ENCODE results near the gene HES4. TPM values are rescaled to one million over a fixed set of nuclear protein-coding genes. Genes with fewer than 3 reads are reported as not detected.
A peak's percentile ranks its signal among the peaks of the same experiment; 100 is the strongest.

HES4 gene
- total RNA-seq, 2 experiments from 2014 or later = 4.1 to 4.7 TPM

DNA sequence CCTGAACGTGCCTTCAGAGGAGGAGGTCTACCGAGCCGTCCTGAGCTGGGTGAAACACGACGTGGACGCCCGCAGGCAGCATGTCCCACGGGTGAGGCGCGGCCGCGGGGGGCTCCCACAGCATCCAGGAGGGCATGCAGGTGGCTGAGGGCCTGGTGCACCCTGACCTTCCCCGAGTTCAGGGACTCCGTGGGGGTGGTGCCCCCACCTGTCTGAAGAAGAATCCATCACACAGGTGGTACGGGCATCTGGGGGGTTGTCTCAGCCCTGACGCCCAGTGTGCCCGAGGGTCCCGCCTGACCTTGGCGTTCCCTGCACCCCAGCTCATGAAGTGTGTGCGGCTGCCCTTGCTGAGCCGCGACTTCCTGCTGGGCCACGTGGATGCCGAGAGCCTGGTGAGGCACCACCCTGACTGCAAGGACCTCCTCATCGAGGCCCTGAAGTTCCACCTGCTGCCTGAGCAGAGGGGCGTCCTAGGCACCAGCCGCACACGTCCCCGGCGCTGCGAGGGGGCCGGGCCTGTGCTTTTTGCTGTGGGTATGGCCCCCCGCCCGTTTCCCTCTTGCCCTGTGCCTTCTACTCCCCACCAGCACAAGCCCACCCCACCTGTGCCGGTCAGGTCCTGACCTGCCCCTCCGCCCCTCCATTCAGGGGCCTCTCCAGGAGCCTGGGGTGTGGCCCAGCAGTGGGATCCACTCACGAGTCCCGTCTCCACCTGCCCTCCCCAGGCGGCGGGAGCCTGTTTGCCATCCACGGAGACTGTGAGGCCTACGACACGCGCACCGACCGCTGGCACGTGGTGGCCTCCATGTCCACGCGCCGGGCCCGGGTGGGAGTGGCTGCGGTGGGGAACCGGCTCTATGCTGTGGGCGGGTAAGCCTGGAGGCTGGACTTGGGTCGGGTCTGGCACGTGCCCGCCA, 37.3 kb downstream of the HES4 start:
- peaks cover 23% of the 10 kb centered on the region for H3K4me1 Mint-ChIP-seq (ENCODE audit: low read depth)
- intact Hi-C loops (cut with micrococcal nuclease) = no loop called here
- CTCF ChIA-PET = no interaction called here
- H3K27me3 Mint-ChIP-seq (ENCODE audit: low read depth) = no peaks in the 10 kb centered on the region
- DNase-seq = no peak
- H3K36me3 Mint-ChIP-seq (ENCODE audit: low read depth) = peaks cover 8% of the 10 kb centered on the region
- no peak overlapping the region for H3K27ac Mint-ChIP-seq
- H3K4me3 Mint-ChIP-seq = peak overlapping the region; percentile 64
- H3K9me3 Mint-ChIP-seq = no peaks in the 10 kb centered on the region

GRCh38 chr1:961132-961669, 38.7 kb downstream of the HES4 start:
- Mint-ChIP-seq H3K27me3 (ENCODE audit: low read depth) (no peaks in the 10 kb centered on the region), H3K27ac (no peak overlapping the region), H3K4me1 (ENCODE audit: low read depth) (peaks cover 20% of the 10 kb centered on the region), H3K36me3 (ENCODE audit: low read depth) (peaks cover 11% of the 10 kb centered on the region), H3K9me3 (no peaks in the 10 kb centered on the region), H3K4me3 (peak overlapping the region; percentile 52)
- CTCF ChIA-PET = interaction anchor here (1.2 kb wide), 1 partner anchor 22 kb away, joined by 3 read pairs; no protein-coding TSS in a partner anchor
- intact Hi-C loops (cut with micrococcal nuclease) = no loop called here
- DNase-seq = no peak

DNA sequence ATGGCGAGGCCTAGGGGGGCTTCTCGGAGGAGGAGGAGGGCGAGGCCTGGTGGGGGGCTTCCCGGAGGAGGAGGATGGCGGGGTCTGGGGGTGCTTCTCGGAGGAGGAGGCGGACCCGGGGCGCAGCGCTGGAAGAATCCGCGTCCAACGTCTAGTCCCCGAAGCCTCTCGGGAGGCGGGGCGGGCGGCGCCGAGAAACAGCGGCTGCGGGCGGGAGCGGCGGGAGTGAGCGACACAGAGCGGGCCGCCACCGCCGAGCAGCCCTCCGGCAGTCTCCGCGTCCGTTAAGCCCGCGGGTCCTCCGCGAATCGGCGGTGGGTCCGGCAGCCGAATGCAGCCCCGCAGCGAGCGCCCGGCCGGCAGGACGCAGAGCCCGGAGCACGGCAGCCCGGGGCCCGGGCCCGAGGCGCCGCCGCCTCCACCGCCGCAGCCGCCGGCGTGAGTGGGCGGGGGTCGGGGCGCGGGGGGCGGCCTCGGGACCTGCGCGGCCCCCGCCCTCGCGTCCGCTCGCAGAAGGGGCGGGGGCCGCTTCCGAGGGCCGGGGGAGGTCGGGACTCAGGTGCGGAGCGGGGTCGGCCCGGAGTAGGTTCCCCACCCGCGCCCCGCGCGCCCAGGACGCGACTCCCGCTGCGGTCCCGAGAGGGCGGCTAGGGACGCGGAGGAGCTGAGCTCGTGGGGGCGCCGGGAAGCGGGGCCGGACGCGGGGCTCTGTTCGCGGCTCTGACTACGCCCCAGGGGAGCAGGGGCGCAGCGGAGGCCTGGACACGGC, 39.4 kb downstream of the HES4 start, which contains the start of gene KLHL17:
TSS of gene KLHL17 (plus strand) at position 222 of the 769 bp plus-strand sequence. CDS start at position 332, 110 bp downstream.
- CTCF ChIA-PET = interaction anchor here (1.2 kb wide), 1 partner anchor 23 kb away, joined by 3 read pairs; no protein-coding TSS in a partner anchor
- Mint-ChIP-seq H3K9me3 (no peaks in the 10 kb centered on the region), H3K4me3 (peak within 1 kb of the TSS; percentile 98), H3K27me3 (ENCODE audit: low read depth) (no peaks in the 10 kb centered on the region), H3K36me3 (ENCODE audit: low read depth) (peaks cover 16% of the 10 kb centered on the region), H3K27ac (no peak within 1 kb of the TSS), H3K4me1 (ENCODE audit: low read depth) (peaks cover 17% of the 10 kb centered on the region)
- peak; percentile 85 for DNase-seq
- intact Hi-C loops (cut with micrococcal nuclease) = no loop called here

- Mint-ChIP-seq H3K27ac (no peak overlapping the region), H3K4me1 (ENCODE audit: low read depth) (peaks cover 17% of the 10 kb centered on the region), H3K36me3 (ENCODE audit: low read depth) (peaks cover 20% of the 10 kb centered on the region), H3K27me3 (ENCODE audit: low read depth) (no peaks in the 10 kb centered on the region), H3K9me3 (no peaks in the 10 kb centered on the region), H3K4me3 (peak overlapping the region; percentile 98)
- no peak for DNase-seq
- intact Hi-C loops (cut with micrococcal nuclease) = loop anchor here (1.0 to 2.0 kb wide), 3 partner anchors 7 to 156 kb away; partner anchors contain the start of gene C1orf159
- CTCF ChIA-PET = no interaction called here
These were observed 40.0 kb downstream of the HES4 start for GRCh38 chr1:959731-960362.

DNA sequence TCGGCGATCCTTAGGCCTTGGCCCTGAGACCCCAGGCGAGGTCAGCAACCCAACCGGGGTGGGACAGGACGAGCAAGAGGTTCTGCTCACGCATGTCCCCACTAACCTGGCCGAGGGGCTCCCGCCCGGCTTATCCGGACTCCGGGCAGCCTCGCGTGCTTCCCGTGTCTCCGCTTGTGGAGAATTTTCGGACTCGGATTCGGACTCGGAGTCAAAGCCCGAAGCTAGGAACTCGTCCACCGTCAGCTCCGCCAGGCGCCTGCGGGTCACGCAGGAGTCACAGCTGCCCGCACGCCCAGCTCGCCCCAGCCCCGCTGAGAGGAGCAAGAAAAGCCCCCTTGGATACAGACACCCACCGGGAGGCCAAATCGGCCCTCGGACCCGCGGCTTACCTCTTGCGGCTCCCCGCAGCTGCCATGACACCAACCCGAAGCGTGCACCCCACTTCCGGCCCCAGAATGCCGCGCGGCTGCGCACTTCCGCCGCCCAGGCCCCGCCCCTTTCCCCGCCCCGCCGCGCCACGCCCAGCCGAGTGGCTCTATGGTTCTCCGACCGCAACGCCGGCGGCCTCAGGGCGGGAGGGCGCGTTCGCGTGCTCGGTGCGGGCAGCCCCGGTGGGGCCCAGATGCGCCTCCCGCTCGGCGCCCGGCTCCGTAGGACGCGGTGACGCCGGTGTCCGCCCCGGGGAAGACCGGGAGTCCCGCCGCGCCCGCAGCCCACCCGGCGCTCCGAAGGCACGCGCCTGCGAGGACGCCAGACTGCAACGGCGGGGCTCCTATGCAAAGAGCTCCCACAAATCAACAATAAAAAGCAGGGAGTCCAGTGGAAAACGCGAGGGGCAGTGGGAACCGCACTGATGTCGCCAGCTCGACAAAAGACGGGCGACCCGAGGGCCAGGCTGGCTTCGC, 40.8 kb downstream of the HES4 start, which contains the start of gene NOC2L:
TSS of gene NOC2L (minus strand) at position 434 of the 908 bp plus-strand sequence. CDS start at position 418, 16 bp downstream.
- Mint-ChIP-seq H3K4me1 (ENCODE audit: low read depth) (peaks cover 17% of the 10 kb centered on the region), H3K27ac (no peak within 1 kb of the TSS), H3K36me3 (ENCODE audit: low read depth) (peaks cover 22% of the 10 kb centered on the region), H3K9me3 (no peaks in the 10 kb centered on the region), H3K27me3 (ENCODE audit: low read depth) (no peaks in the 10 kb centered on the region), H3K4me3 (peak within 1 kb of the TSS; percentile 98)
- intact Hi-C loops (cut with micrococcal nuclease) = loop anchor here (1.0 to 2.0 kb wide), 3 partner anchors 8 to 157 kb away; partner anchors contain the start of gene C1orf159
- CTCF ChIA-PET = no interaction called here
- DNase-seq = peak; percentile 97

GRCh38 chr1:956636-957035, 43.3 kb downstream of the HES4 start:
- intact Hi-C loops (cut with micrococcal nuclease) = no loop called here
- Mint-ChIP-seq H3K4me3 (no peak overlapping the region), H3K27me3 (ENCODE audit: low read depth) (no peaks in the 10 kb centered on the region), H3K9me3 (no peaks in the 10 kb centered on the region), H3K4me1 (ENCODE audit: low read depth) (peaks cover 14% of the 10 kb centered on the region), H3K36me3 (ENCODE audit: low read depth) (peaks cover 27% of the 10 kb centered on the region), H3K27ac (no peak overlapping the region)
- no peak for DNase-seq
- CTCF ChIA-PET = no interaction called here

DNA sequence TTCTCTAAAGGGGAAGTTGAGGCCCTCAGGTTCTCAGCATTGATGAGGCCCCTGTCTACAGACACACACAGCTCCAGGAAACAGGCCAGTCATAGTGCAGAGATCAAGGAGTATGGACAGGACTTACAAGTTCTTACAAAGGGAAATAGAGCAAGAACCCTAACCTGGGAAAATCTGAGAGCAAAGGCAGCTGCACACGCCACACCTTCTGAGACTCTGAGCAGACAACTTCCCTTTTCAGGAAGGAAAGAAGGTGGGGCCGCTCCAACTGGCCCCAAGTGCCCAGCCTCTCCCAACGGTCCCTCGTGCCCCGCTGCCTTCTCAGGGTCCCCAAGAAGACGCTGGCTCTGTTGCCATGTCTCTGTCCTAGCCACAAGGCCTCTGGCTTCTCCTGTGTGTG, 44.4 kb downstream of the HES4 start:
- intact Hi-C loops (cut with micrococcal nuclease) = no loop called here
- CTCF ChIA-PET = no interaction called here
- Mint-ChIP-seq H3K27me3 (ENCODE audit: low read depth) (no peaks in the 10 kb centered on the region), H3K4me3 (no peak overlapping the region), H3K9me3 (no peaks in the 10 kb centered on the region), H3K4me1 (ENCODE audit: low read depth) (peaks cover 14% of the 10 kb centered on the region), H3K27ac (no peak overlapping the region), H3K36me3 (ENCODE audit: low read depth) (peaks cover 35% of the 10 kb centered on the region)
- DNase-seq = no peak

GRCh38 chr1:954927-955326, 45.0 kb downstream of the HES4 start:
- DNase-seq = no peak
- Mint-ChIP-seq H3K4me1 (ENCODE audit: low read depth) (peaks cover 14% of the 10 kb centered on the region), H3K27me3 (ENCODE audit: low read depth) (no peaks in the 10 kb centered on the region), H3K9me3 (no peaks in the 10 kb centered on the region), H3K36me3 (ENCODE audit: low read depth) (peaks cover 40% of the 10 kb centered on the region), H3K4me3 (no peak overlapping the region), H3K27ac (no peak overlapping the region)
- CTCF ChIA-PET = no interaction called here
- intact Hi-C loops (cut with micrococcal nuclease) = no loop called here

GRCh38 chr1:953524-954320, 46.2 kb downstream of the HES4 start:
- H3K36me3 Mint-ChIP-seq (ENCODE audit: low read depth) = peaks cover 43% of the 10 kb centered on the region
- no peak overlapping the region for H3K27ac Mint-ChIP-seq
- peaks cover 12% of the 10 kb centered on the region for H3K4me1 Mint-ChIP-seq (ENCODE audit: low read depth)
- no peak for DNase-seq
- CTCF ChIA-PET = interaction anchor here (0.6 kb wide), 1 partner anchor 10 kb away, joined by 3 read pairs; no protein-coding TSS in a partner anchor
- H3K9me3 Mint-ChIP-seq = no peaks in the 10 kb centered on the region
- no peak overlapping the region for H3K4me3 Mint-ChIP-seq
- no peaks in the 10 kb centered on the region for H3K27me3 Mint-ChIP-seq (ENCODE audit: low read depth)
- intact Hi-C loops (cut with micrococcal nuclease) = no loop called here

DNA sequence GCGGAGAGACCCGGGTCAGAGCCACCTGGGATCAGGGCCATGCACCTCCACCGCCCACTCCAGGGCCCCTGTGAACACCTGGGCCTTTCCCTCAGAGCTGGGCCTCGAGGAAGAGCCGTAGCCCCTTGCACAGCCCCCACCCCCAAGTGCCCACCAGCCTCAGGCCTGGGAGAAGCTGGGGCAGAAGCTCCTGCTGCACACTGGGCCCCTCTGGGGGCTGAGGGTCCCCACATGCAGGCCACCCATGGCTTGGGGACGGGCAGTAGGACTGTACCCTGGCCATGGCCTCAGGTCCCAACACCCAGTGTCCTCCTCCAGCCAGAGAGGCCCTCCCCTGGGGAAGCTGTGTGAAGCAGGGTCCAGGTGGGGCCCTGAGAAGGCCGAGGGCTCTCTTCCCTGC, 47.3 kb downstream of the HES4 start:
- Mint-ChIP-seq H3K9me3 (no peaks in the 10 kb centered on the region), H3K36me3 (ENCODE audit: low read depth) (peaks cover 40% of the 10 kb centered on the region), H3K27me3 (ENCODE audit: low read depth) (no peaks in the 10 kb centered on the region), H3K4me1 (ENCODE audit: low read depth) (peaks cover 5% of the 10 kb centered on the region), H3K4me3 (no peak overlapping the region), H3K27ac (no peak overlapping the region)
- DNase-seq = no peak
- intact Hi-C loops (cut with micrococcal nuclease) = no loop called here
- CTCF ChIA-PET = no interaction called here

All from activated naive CD4-positive, alpha-beta T cell treated with anti-CD3 and anti-CD28 coated beads for 36 hours (primary cell).